NCI-H2029 (cell line): ENCODE data around the gene PTPRN2.
"Not testable (repeated sequence)": the region's sequence is repeated elsewhere in the genome, so short reads cannot be mapped to it uniquely, and the experiment has no call there.

Experiments used
- DNase-seq: peaks from one replicate; lab custom pipeline; 2025; lab: John Stamatoyannopoulos, UW

PTPRN2 gene

DNA sequence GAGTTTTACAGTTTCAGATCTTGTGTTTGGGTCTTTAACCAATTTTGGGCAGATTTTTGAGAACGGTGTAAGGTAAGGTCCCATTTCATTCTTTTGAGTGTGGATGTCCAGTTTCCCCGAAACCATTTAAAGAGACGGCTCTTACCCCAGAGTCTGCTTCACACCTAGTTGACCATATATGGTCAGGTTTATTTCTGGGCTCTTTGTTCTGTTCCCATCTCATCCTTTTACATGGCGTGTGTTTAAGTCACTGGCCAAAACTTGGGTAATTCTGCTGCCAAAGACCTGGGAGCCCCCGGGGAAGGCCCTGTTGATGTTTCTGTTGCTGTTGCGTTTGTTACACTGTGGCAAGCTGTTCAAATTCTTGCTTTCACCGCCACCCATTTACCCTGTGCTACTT lies 120.1 kb downstream of the PTPRN2 start:
- DNase-seq, result no peak

DNA sequence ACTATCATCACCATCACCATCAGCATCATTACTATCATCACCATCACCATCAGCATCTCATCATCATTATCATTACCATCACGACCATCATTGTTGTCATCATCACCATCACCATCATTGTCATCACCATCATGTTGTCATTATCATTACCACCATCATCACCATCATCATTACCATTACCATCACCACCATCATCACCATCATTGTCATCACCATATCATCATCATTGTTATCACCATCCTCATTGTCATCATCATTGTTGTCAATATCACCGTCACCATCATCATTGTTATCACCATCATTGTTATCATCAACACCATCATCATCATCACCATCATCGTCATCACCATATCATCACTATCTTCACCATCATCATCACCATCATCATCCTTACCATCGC lies 124.3 kb downstream of the PTPRN2 start:
- DNase-seq, result no peak

DNA sequence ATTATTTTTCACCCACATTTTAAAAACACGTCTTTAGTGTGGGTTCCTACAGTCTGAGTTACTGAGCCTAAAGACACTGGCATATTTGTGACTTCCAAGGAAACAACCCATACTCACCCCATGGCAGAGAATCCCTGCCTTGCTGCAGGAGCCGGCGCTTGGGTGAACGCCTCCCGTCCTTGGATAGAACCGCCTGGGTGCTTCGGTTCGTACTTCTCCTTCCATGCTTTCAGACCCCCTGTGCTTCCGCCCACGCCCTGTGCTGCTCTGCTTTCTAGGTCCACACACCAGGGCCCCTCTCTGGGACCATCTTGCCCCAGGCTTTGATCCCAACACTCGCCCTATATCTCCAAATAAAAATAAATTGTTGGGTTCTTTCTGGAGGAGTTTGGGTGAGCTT lies 125.8 kb downstream of the PTPRN2 start:
- DNase-seq, result no peak

DNA sequence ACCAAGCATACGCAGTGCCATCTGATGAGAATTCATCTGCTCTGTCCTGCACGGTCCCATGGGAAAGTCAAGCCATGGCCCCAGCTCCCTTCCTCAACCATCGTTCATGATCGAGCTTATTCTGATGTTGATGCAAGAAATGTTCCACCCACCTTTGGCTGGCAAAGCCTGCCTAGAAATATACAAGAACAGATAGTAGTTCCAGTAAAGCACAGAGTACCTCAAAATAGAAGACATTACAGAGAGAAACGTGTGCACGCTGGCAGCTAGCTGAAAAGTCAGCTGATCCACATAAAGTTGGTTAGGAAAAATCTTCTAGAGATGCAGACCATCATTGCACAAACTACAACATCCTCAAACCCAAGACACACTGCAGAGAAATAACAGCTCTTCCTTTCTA lies 127.0 kb downstream of the PTPRN2 start:
- DNase-seq, result no peak

DNA sequence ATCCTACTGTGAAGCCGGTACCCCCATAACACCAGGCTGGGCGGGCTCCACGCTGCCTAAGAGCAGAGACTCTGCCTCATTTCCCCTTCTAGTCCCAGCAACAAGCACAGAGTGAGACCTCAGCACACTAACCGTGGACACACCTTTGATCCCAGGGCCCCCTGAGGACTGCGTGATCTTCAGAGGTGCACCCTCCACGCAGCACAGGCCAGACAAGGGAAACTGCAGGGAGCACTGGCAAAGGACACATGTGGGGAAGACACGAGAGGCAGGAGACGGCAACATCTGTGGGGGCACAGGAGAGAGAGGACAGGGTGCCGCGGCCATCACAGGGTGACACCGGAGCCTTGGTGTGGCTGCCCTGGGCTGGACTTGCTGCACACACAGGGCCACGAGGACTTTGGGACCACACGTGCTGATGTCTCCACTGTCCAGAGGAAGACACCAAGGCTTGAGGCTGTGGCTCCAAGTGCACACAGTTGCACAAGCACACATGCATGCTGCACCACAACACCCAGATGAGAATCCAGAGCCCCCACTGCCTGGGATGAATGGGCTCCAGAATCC lies 128.8 kb downstream of the PTPRN2 start:
- DNase-seq, result no peak

GRCh38 chr7:158458096-158458495 lies 129.5 kb downstream of the PTPRN2 start:
- no peak for DNase-seq

- not testable (repeated sequence) for DNase-seq
These were observed 130.0 kb downstream of the PTPRN2 start for GRCh38 chr7:158457586-158457985.

- no peak for DNase-seq
These were observed 133.0 kb downstream of the PTPRN2 start for GRCh38 chr7:158454631-158455030.

DNA sequence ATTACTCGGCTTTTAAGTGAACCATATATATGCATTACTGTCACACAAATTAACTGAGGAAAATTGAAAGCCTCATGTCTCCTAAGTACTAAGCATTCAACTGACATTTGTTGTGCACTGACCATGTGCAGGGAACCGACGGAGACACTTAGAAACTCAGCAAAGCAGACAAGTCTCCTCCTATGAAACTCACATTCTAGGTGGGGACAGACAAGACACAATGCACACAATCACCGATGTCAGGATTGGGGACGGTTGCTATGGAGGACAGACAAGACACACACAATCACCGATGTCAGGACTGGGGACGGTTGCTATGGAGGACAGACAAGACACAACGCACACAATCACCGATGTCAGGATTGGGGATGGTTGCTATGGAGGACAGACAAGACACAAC lies 134.0 kb downstream of the PTPRN2 start:
- peak; percentile 16 for DNase-seq

DNA sequence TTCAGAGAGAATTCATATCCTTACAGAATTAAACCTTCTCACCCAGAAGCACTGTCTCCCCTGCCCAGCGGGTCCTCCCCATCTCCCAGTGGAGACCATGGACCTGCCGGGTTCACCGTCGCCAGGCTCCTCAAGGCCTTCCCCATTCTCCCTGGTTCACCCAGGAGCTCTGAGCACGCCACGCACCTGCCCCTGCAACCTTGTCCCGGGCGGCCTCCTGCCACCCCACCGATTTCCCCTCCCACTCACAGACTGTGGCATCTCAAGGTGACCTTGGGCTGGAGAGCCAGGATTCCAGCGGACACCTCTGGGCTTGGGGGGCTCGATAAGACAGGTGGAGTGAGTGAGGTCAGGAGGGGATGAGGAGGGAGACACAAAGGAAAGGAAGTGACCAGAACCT lies 135.3 kb downstream of the PTPRN2 start:
- no peak for DNase-seq

DNA sequence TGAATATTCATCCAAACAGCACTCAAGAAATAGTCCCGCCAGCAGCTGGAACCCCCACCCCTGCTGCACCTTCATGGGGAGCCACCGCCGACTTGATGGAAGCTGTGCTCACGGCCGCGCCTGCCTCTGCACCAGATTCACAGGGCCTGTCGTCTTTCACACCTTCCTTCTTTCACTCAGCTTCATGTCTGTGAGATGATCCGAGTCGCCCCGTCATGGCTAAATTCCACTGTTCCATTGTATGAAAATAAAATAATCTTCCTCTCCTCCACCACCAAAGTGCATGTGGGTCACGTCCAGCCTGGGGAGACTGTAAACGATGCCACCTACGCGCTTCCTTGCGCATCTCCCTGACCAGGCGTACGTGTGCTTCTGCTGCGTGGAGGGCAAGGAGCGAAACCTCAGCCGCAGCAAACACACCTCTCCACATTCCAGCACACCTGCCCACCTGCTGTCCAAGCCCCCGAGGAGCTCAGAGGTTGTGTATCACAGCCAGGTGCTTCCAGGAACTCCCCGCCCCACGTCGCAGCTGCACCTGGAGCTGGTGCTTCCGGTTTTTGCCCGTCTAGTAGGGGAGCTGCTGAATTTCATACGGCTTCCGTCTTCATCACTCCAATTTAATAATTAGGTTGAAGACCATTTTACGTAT lies 137.0 kb downstream of the PTPRN2 start:
- peak; percentile 30 for DNase-seq

DNA sequence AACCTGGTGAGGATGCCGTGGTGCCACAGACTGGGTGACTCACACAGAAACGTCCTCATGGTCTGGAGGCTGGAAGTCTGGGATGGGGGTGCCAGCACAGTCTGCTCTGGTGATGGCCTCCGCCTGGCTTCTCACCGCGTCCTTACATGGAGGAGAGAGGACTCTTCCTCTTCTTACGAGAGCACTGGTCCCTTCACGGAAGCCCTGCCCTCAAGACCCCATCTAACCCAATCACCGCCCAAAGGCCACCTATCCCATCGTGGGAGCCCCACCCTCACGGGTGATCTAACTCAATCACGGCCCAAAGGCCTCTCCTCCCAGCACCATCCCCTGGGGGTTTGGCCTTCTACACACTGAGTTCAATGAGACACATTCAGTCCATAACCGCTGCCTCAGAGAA lies 137.7 kb downstream of the PTPRN2 start:
- DNase-seq, result no peak

DNA sequence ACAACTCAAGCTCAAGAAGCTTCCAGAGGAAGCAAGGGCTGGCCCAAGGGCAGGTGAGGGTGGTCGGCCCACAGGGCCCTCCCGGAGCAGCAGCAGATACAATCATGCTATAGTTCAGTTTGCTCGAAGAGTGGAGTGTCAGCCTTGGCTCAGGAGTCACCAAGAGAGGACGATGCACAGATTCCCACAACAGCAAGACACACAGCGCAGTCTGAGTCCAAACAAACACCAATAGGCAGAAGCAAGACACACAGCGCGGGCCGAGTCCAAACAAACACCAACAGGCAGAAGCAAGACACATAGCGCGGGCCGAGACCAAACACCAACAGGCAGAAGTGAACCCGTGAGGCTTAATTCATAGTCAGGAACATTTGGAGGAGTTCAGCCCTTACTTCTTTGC lies 138.4 kb downstream of the PTPRN2 start:
- DNase-seq, result no peak

- DNase-seq, result no peak
These were observed 139.1 kb downstream of the PTPRN2 start for GRCh38 chr7:158448430-158449100.

DNA sequence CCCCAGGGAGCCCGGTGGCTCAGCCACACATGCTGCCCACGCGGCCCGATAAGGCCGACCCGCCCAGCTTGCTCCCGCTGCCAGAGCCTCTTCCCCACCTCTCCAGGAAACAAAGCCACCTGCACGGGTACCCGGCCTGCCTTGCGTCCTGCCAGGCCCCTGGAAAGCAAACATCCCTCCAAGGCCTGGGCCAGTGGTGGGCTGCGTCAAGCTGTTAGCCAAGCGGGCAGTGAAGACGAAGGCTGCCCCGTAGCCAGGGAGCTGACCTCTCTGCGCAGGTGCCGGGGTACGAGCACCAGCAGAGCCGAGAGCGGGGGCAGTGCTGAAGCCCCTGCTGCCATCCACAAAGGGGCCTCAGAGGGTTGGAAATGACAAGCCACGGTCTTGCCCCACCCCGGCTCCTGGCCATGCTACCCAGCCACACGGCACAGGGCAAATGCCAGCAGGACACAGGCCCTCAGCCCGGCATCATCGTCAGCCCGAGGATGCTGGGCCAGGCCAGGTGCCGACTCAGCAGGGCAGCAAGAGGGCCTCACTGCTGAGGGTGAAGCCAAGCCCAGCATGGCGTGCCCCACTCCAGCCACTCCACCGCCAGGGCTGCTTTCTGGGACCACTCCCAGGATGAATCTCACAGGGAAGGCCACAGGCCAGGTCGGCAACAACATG lies 140.0 kb downstream of the PTPRN2 start:
- DNase-seq, result peak; percentile 48

GRCh38 chr7:158447151-158447505 lies 140.5 kb downstream of the PTPRN2 start:
- DNase-seq, result no peak

DNA sequence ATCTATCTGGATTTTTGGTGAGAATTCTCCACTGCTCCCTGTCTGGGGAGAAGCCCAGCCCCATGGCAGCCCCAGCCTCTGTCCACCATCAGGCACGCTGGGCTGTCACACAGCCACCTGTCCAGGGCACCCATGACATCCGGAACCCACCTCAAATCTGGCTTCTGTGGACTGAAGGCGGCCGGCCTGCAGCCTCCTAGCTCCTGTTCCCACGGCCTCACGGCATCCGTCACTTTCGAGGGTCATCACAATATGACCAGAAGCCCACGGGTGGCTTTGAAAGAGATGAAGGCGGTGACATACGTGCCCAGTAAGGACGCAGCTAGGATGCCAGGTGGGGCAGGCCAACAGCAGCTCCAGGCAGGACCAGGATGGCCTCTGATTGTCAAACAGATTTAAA lies 140.9 kb downstream of the PTPRN2 start:
- DNase-seq, result no peak

DNA sequence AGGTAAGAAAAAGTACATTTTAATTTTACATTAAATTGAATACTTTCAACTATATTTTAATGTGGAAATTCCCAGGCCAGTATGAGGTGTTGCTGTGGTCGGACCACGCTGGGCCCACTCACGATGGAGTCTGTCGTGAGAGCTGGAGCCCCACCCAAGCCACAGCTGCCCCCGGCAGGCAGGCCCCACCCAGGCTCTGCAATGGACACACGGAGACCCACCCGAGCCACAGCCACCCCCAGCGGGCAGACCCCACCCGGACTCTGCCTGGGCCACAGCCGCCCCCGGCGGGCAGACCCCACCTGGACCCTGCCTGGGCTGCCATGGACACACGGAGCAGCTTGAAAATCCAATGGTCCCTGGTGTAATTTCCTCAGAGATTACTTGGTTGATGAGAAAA lies 141.3 kb downstream of the PTPRN2 start:
- no peak for DNase-seq

DNA sequence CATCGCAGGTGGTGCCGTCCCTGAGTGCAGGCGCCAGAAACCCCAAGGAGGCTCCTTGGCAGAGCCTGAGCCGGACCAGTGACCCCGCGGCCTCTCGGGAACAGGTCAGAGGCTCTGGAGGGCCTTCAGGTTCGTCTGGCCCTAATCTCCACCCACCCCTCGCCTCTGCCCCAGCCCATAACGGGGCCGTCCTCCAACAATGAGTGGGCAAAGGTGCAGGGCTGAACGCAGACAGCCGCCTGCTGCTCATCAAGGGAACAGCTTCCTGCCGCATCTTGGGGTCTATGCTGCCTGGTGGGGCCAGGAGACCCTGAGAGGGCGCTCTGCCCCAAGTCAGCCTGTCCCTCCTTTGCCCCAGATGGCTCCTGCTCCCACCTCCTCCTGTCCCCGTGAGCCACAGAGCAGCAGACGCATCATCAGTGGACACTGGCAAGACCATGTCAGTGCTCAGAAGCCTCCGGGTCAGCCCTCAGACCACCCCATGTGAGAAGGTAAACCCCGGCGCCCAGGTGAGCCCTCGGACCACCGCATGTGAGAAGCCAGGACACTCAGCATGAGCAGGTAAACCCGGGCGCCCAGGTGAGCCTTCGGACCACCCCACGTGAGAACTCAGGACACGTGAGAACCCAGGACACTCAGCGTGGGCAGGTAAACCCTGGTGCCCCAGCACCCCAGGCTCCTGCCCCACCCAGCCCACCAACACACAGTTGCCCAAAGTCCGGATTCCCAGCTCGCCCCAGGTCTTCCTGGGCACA lies 142.0 kb downstream of the PTPRN2 start:
- no peak for DNase-seq

DNA sequence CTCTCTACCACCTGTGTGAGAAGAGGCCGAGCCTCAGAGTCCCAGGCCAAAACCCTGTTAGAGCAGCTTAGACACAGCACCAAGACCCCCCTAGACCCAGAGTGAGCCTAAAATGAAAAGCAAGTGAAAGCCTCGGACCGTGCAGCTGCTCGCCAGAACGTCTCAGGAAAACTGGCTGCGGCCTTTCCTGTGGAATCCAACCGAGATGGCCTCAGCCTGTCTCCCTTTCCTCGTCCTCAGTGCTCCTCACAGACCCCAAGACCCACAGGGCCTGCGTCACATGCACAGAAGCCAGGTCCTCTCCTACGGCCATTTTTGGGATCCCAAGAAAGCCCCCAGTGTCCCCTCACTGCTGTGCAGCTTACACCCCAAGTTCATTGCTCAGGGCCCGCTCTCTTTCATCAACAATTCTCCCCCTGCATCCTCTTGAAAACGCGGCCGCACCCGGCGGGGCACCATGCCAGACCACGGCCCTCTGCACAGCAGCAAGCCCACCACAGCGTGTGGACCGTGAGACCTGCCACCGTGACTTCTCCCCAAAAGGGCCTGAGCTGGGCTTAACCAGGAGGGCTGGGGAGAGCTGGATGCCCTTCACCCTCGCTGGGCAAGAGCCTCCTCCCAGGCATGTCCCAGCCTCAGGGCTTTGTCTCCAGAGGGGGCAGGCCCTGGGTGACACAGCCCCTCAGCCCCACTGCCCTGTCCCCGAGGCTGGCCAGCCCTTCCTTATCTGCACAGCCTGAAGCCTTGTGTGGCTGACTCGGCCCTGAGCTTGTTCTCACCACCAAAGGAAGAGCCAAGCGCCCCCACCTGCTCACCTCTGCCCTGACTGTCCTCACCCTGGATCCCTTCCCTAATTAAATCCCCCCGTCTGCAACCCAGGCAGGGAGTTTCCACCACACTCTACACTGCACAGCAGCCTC lies 142.9 kb downstream of the PTPRN2 start:
- DNase-seq, result no peak

DNA sequence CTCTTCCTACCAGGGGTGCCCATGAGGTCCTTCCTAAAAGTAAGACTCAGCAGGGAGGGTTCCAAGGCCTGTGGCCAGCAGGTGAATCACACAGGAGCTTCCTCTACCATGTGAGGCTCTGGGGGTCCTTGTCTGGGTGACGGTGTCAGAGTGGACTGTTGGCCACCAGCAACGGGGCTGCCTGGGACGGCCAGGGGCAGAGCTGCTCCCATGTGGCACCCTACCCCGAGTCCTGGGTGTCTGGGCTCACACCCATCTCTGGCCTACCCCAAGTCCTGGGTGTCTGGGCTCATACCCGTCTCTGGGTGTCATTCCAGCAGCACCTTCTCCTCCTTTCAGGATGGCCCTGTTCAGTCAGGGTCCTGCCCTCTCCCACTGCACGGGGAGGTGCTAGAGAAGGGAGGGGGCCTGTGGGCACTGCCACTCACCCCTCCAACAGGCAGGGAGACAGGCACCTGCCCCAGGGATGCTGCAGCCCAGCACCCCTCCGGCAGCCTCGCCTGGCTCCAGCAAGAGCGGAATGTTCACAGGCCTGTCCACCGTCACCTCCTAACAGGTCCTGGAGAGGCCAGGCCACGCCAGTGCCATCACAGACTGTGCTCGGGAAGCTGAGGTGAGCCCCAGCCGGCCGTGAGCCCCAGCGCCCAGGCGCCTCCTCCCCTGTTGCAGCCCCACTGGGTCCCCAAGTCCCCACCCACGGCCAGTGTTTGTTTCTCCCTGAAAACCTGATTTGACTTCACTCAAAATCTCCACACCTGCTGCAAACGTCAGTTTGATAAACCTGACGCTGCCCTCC lies 143.7 kb downstream of the PTPRN2 start:
- no peak for DNase-seq
